COR-L47 (cell line): ENCODE data around the gene DAAM2.

Source experiments
- DNase-seq: peaks from one replicate; lab custom pipeline; 2025; lab: John Stamatoyannopoulos, UW

Gene DAAM2

DNA sequence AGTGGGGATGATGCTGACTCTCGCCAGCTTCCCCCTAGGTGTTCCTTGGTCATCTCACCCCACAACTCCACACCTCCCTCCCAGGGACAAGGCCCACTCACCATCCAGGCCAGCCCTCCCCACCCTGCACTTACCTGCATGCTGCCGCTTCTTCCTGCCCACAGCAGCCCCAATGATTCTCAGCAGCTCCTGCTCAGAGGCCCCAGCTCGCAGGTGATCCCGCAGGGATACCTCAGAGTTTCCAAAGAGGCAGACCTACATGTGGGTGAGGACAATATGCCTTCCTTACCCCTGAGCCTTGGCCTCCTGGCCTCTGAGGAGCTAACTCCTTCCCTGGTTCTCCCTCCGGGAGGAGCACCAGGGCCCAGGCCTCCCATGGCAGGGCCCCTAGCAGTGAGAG, 117.5 kb downstream of the DAAM2 start:
- no peak for DNase-seq

DNA sequence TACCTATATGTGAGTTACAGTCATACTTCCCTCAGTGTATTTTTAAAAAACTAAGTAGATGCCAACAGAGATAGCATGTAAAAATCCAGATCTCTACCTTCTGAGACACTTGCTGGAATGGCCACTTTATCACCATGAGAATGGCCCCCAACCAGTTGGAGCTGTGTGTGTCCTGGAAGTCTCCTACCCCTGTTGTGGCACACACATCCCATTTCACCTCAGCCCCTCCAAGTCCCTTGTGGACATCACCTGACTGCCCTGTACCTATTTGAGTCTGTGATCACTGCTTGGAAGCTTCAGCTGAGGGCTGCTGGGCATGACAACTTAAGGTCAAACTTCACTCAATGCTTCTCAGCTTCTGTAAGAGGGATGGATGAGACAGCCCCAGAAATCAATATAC, 118.0 kb downstream of the DAAM2 start:
- DNase-seq, result no peak

DNA sequence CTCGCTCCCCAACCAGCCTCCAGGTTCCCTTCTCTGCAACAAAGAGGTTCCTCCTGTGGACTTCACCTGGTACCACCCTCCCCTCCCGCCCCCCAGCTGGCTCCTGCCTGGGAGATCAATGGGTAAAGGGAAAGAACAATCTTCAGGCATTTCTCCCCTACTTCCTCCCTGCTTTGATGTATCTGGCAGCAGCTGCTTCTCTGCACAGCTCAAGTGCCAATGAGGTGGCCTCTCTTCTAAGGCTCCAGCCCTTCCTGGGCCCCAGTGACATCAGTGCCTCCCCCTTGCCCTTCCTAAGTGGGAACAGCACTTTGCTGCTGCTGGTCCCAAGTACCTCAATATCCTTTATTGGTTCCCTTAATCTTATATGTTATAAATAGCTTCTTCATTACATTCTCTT, 118.6 kb downstream of the DAAM2 start:
- DNase-seq, result no peak

DNA sequence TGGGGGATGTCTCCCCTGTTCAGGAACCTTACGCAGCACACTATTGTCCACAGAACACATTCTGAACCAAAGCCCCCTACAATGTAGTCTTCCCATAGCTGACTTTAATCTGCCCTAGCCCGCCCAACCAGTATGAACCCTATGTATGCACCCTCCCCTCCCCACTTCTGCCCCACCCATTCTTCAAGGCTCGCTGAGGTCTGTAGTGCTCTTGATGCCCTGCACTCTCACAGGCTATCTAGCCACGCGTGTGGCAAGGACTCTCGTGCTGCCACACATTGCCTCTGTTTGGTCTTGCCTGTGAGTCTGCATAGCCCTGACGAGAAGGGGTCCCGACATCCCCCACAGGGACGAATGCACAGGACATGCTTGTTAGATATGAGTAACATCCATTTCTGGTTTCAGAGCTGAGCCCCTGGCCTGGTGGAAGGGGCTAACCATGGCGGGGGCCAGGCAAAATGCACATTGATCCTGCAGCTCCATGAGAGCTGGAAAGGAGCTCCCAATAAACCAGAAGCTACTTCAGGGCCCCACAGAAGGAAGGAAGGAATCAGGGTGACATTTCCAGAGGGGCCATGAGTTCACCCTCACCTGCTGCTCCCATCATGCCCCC, 119.4 kb downstream of the DAAM2 start:
- no peak for DNase-seq

DNA sequence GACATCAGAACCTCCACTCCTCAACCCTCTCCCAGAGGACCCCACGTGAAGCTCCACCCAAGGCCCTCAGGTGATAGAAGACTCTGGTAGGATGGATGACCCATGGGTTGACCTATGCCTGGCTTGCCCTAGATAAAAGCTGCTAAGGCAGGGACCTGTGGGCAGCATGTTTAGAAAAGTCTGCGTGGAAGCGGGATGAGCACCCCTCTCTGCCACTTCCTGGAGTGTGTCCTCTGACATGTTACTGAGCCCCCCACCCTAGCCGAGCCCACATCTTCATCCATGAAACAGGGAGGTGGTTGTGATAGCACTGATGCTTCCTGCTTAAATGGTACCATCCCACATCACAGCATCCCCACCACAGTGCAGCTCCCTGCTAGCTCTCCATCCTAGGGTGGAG, 120.3 kb downstream of the DAAM2 start:
- DNase-seq, result no peak

DNA sequence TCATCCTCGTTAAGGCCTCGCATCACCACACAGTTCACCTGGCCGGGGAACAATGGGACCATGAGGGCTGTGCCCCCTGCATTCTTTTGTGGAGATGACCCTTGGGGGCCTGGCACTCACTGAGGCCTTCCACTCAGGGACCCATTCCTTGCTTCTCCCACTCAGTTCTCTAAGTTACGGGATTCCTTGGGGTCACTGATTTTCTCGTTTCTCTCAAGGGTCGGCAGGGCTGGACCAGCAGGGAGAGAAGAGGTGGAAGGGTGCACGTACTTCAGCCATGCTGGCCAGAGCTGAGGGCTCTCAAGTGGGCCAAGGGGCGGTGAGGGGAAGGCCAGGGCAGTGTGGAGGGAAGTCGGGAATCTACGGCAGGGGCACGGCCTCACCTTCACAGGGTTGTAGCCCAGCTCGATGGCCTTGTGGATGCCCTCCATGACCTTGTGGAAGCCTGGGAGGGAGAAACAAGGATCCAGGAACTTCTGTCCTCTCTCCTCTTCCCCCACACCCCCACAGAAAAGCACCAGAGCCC, 121.3 kb downstream of the DAAM2 start:
- DNase-seq, result no peak

DNA sequence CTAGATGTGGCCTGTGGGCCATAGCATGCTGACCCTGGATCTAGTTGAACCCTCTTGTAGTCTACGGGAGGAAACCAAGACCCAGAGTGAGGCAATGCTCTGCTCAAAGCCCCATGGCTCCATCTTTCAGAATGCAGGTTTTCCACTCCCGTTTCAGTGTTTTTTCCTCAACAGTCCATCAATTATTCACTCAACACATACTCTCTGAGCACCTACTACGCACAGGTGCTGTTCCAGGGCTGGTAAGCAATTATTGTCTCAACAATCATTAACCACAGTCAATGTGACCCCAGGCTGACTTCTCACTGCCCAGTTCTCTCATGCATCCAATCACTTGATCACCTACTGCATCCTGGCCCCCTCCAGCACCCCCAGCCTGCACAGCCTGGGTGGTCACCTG, 122.1 kb downstream of the DAAM2 start:
- no peak for DNase-seq

DNA sequence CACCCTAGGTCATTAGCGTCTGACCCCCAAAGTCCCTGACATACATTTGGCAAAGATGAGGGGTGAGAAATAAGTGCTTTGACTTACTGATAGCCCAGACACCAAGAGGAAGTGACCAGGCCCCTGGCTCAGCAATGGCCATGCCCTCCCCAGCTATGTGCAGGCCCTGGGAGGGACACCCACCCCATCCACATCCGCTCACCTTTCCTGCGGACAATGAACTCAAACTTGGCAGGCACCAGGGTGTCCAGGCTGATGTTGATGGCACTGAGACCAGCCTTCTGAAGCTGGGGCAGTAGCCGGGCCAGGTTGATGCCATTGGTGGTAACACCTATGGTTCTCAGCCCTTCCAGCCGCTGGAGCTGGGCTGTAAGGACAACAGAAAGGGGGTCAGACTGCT, 123.7 kb downstream of the DAAM2 start:
- DNase-seq, result no peak

DNA sequence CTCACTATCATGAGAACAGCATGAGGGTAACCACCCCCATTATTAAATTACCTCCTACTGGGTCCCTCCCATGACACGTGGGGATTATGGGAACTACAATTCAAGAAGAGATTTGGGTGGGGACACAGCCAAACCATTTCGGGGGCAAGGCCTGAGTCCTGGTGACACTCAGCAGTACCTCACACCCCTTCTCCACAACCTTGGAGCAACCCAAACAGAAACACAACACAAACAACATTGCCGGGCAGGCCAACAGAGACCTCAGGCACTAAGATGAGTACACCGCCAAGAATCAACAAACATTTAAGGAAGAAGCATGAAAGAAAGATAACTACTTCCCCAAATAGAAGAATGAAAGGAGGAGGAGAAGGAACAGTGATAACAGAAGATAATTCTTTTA, 125.2 kb downstream of the DAAM2 start:
- no peak for DNase-seq

DNA sequence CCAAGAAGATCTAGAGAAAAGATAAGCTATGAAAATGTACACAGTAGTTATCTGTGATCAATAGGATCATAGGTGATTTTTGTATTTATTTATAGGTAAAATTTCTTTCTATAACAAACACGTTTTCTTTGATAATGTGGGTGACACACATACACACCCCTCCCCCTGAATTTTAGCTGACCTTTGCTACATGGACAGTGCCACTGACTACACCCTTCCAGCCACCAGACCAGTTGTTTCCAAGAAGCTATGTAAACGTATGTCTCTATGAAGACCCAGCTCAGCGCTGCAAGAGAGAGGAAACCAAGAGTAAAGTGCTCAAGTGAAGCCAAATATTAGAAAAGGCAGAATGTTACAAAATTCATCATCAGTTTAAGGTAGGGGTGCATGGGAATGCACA, 125.8 kb downstream of the DAAM2 start:
- DNase-seq, result no peak

DNA sequence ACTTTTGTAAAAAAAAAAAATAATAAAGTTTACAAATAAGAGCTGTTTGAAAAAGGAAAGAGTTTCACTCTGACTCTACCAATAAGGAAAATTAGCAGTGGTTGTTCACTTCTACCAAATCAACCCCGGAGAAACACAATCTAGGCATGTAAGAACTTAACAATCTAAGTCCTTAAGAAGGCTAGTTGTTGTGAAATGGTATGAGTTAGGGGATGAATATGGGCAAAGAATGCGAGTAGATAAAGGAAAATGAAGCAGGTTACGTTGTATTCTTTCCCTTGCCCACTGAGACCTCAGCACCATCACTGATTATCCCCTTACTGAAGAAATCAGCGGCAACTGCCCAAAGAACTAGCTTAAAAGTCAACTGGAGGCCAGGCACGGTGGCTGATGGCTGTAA, 126.7 kb downstream of the DAAM2 start:
- DNase-seq, result no peak

DNA sequence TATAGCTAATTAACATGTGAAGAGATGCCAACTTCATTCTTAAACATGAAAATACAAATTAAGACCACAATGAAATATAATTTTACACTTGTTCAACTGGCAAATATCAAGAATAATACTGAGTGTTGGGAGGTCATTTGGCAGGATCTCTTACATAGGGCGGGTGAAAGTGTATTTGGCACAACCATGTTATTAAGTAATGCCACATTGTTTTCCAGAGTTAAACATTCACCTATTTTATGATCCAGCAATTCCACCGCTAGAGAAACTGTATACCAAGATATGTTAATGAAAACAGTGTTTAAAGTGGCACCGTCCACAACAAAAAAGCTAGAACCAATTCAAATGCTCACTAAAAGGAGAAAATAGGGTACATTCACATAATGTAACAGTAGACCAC, 128.0 kb downstream of the DAAM2 start:
- DNase-seq, result no peak

DNA sequence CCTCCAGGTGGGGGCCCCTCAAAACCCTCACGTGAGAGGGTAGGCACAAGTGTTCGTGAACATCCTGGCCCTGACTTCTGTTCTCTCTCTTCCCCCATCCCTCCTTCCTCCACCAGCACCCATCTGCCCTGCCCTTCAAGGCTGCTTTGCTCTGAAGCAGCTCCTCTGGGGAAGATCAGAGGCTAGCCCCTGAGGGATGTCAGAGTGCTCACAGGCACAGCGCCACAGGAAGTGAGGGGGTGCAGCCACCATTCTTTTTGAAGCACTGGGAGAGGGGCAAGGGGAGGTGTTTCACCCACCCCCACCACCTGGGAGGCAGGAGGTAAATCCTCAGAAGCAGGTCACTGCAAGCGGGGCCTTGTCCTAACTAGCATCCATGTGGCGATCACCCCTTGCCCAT, 130.6 kb downstream of the DAAM2 start:
- DNase-seq, result no peak

DNA sequence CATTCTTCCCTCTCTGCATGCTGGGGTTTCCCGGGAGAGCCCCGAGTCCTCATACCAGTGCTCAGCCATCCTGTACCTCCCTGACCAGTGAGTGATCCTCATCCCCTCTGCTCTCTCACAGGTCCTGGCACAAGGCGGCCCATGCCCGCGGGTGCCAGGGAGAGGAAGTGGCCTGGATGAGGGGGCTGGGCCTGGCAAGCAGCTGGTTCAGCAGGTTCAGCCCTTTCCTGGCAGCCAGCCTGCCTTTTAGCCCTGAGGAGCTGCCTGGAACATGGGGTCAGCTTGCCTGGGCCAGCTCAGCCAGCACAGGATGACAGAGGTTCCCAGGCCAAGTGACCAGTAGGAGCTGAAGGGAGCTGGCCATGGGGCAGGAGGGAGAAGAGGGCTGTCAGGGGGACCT, 131.2 kb downstream of the DAAM2 start:
- DNase-seq, result no peak

DNA sequence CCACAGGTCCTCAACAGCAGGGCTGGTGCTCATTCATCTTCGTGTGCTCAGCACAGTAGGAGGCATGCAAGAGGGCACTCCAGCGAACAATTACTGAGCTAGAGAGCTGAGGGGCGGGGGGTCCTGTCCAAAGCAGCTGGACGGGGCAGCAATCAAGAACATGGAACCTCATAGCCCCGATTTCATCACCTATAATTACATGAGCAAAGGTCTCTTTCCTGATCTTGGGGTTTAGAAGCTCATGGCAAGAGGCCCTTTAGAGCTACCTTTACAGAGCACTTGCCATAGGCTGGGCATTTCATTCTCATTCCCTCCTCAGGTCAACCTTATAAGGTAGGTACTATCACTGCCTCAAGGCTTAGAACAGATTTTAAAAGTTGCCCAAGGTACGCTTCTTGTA, 131.7 kb downstream of the DAAM2 start:
- no peak for DNase-seq

DNA sequence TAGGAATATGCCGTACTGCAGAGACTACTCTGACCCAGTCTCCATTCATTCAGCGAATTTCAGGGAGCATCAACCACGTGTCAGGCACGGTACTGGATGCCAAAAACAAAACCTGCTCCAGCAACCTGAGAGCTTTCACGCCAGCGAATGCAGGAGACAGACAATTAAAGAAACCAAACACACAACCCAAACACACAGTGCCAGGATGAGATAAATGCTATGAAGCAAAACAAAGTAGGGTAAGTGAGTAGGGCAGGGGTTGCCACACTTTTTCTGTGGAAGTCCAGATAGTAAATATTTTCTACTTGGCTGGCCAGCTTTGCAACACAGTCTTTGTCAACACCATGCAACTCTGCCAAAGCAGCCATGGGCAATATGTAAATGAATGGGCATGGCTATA, 132.1 kb downstream of the DAAM2 start:
- DNase-seq, result no peak

DNA sequence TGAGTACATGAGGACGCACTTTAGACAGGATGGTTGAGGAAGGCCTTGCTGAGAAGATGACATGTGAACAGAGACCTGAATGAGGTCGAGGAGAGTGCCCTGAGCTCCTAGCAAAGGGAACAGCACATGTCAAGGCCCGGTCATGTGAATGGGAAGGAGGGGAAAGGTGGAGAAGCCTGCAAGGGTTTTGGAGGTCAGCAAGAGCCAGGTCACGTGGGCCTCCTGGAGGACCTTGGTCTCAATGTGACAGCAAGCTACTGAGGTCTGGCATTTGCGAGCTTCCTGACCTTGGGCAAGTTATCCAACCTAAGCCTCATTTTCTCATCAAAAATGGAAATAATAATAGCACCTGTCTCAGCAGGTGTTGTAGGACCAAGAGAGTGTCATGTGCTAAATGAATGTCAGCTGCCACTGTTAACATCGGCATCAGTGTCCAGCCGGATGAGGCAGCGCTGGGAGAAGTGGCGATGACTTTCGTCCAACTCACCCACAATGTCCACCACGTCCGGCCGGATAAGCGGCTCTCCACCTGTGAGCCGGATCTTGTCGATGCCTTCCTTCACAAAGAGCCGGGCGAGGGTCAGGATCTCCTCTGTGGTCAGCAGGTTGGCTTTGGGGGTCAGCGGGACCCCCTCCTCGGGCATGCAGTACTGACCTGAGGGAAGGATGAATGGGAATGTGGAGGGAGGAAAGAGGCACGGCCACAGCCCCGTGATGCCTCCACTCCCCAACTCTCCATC, 133.2 kb downstream of the DAAM2 start:
- no peak for DNase-seq

DNA sequence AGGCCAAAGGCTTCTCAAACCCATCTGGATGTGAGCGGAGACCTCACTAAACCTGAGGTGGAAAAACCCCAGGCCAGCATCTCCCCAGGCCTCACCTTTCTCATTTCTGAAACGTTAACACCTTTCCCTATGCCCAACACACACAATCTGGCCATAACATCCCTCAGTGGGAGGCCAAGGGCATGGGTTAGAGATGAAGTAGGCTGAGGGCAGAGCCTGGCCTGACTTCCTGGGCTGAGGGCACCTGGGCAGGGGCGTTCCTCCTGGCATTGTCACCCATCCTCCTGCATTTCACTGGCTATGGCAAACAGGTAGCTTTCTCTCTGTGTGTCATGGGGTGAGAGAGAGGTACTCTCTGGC, 133.7 kb downstream of the DAAM2 start:
- no peak for DNase-seq

DNA sequence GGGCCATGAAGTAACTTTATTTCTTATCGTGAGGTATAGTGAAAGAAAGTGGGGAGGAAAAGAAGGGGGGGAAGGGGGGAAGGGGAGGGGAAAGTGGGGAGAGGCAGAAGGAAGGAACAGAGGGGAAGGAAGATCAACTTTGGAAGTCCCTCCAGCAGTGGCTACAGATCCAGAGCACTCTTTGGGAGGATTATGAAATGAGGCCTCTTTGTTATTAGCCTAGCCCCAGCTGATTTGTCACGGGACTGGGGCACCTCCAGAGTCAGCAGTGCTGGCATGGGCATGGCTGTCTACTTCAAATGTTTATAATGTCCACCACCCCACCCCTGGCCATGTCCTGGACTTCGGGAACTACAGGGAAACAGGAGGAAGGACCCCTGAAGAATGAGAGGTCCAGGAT, 134.5 kb downstream of the DAAM2 start:
- DNase-seq, result no peak

DNA sequence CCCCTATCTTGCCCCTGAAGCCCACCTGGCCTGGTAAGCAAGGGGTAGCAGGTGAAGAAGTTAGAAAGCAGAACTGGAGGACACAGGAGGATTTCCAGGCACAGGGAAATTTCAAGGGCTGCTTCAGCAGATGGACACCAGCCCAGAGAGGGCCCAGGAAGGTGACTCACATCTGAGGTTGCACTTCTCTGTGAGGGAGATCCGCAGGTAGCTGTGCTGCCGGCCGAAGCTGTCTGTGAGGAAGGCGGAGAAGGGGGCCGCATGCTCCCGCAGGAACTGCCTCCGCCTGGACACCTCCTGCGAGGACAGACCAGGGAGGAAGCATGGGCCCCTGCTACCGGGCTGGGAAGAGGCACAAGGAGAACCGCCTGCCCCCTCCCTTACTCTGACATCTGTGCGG, 135.0 kb downstream of the DAAM2 start:
- no peak for DNase-seq

DNA sequence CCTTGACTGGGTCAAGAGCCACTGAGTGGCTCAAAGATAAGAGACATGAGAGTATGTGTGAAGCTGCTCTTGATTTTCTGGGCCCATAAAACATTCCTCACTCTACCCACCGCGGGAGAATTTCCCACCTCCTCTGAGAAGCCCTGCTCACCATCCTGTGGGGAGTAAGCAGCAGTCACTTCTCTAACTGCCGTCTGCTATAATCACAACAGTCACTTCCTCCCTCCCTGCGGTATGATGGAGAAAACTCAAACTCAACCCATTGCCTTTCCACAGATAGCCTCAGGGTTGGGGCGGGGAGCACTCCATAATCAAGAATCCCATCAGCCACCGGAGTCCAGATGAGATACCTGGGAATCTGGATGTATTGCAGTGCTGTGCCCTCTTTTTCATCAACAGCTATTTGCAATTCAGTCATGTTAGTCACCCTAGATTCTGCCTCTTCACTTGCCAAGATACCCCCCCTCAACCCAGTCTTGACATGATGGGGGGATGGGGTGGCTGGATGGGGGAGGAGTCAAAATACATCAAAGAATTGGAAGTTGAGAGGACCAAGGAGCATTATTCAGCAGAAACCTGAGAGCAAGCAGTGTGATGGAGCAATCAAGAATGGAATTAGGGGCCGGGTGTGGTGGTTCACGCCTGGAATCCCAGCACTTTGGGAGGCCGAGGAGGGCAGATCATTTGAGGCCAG, 137.0 kb downstream of the DAAM2 start:
- DNase-seq, result no peak

DNA sequence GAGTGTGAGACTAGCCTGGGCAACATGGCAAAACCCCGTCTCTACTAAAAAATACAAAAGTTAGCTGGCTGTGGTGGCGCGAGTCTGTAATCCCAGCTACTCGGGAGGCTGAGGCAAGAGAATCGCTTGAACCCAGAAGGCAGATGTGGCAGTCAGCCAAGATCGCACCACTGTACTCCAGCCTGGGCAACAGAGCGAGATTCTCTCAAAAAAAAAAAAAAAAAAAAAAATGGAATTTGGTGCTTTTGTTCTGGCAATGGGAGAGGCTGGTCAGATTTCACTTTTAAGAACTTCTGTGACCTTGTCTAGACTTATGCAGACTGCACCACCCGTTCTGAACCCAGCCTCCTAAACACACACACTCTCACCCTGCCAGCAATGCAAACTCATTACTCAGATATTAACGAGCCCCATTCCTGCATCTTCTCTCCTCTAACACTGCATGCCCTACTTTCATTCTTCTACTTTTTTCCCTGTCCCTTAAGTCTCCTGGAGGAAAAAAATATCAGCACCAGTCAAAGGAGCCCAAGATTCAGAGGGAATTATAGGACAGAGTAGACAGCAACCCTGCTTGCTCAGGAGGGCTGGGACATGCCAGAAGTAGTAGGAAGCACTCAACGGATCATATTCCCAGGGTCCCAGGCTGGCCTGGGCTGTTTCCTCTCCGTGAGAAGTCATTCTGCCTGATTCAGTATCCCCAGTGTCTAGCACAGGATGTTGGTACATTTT, 137.7 kb downstream of the DAAM2 start:
- DNase-seq, result no peak

DNA sequence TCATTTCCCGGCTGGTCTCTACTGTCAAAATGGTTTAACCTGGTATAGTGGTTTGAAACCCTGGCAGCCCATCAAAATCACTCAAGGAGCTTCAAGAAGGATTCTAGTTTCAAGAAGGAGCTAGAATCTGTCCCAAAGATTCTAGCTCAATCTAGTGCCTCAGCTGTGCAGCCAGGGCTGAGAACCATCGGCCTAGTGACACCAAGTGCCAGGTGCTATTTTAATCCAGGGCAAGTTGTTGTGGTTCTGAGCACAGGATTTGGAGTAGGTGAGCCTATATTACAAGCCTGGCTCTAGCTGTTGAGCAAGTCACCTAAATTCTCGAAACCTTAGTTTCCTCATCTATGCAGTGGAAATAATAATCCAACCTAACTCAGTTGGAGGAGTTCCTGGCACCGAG, 138.4 kb downstream of the DAAM2 start:
- DNase-seq, result no peak
